OCI-LY3 (cell line): Measurements from ENCODE around the gene ZNG1A.
"Not testable (repeated sequence)": the region's sequence is repeated elsewhere in the genome, so short reads cannot be mapped to it uniquely, and the experiment has no call there.

ENCODE experiments used
- EZH2phosphoT487 ChIP-seq: fragments of 200-600 bp; shearing (Covaris generic); IDR thresholded peaks from 2 replicates; pipeline ENCODE4 v1.6.1; 2018; ENCODE audit warnings: antibody characterized with exemption, mixed run types, low read depth
- TF ChIP-seq, protein P1 (sequence below): fragments of 200-600, 300-600 bp; sonication (generic); IDR thresholded peaks from 2 replicates; pipeline ENCODE4 v1.5.1; 2014; ENCODE audit warnings: antibody characterized with exemption, low read length, low read depth

DNA sequence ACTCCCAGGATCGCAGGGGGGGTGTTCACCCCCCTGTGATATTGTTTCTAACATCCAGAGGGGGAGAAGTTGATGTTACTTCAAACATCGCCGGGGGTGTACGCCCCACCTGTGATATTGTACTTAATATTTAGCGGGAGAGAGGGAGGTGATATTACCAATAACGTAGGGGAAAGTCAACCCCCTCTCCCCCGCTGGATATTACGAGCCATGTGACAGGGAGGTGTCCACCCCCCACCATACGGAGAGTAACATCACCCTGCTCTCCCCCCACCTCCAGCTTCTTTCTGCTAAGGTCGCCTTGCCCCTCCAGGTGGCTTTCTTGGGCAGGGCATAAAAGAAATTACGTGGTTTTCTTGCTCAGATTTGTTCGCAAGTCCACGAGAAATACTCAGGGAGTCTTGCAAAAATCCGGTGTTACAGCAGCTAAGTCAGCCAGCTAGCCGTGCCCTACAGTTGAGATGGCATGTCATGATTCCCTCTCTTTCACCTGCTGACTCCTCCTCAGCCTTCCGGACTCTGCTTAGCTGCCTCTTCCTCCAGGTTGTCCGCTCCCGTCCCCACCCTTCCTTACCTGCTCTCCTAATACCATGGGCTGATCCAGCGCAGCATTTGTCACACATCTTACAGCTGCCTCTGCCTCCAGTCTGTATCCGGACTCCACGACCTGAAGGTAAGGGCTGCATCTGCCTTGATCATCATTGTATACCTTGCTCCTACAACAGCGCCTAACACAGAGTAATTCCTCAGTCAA is 69.9 kb downstream of the ZNG1A start:
- TF ChIP-seq, protein P1, sequence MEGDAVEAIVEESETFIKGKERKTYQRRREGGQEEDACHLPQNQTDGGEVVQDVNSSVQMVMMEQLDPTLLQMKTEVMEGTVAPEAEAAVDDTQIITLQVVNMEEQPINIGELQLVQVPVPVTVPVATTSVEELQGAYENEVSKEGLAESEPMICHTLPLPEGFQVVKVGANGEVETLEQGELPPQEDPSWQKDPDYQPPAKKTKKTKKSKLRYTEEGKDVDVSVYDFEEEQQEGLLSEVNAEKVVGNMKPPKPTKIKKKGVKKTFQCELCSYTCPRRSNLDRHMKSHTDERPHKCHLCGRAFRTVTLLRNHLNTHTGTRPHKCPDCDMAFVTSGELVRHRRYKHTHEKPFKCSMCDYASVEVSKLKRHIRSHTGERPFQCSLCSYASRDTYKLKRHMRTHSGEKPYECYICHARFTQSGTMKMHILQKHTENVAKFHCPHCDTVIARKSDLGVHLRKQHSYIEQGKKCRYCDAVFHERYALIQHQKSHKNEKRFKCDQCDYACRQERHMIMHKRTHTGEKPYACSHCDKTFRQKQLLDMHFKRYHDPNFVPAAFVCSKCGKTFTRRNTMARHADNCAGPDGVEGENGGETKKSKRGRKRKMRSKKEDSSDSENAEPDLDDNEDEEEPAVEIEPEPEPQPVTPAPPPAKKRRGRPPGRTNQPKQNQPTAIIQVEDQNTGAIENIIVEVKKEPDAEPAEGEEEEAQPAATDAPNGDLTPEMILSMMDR, result not testable (repeated sequence)
- not testable (repeated sequence) for TF ChIP-seq EZH2phosphoT487
